ENCODE data around the gene ZNF397. TPM values are rescaled to one million over a fixed set of nuclear protein-coding genes. Genes with fewer than 3 reads are reported as not detected.

Gene ZNF397
- polyA plus RNA-seq, 3 donors from 2014 or later = 2.7 to 8.1 (median 4.2) TPM

DNA sequence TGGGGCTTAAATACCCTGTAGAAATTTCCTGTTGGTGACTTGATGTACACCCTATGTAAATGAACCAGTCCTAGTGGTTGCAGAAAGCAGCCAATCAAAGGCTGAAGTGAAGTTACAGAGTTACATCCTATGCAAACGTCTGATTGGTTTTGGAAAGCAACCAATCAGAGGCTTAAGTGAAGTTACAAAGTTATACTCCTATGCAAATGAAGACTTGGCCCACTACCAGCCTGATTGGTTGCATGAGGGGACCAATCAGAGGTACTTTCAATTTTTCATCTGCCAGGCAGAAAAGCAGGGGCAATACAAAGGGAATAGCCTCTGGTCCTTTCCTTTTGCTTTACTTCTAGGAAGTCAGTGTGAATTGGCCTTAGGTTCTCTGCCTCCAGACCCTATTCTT lies 13.6 kb upstream of the ZNF397 start:
- Mint-ChIP-seq H3K4me1 (peaks cover 3 to 5% of the 10 kb centered on the region in 2 donors), H3K36me3 (no peaks in the 10 kb centered on the region), H3K27ac (no peak overlapping the region), H3K27me3 (ENCODE audit: low read depth in 3 of 3) (no peaks in the 10 kb centered on the region), H3K9me3 (no peaks in the 10 kb centered on the region), H3K4me3 (no peak overlapping the region)
- no peak for DNase-seq

DNA sequence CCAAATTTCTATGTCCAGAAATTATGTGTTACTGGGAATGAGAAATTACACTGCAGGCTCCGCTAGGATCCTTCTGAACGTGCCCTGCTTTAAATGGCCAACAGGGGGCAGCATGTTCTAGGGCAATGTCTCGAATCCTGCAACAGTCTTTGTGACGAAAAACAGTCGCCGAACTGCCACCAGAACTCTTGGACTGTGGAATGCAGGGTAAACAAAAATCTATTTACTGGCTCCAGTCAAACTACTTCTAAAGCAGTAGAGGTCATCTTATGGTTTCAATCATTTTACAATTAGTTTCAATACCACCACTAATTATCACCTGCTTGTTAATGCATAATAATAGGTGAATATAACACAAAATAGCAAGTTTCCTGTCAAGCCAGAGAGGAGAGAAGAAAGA lies 9.8 kb upstream of the ZNF397 start:
- Mint-ChIP-seq H3K27me3 (ENCODE audit: low read depth in 3 of 3) (no peaks in the 10 kb centered on the region), H3K36me3 (no peaks in the 10 kb centered on the region), H3K27ac (no peak overlapping the region), H3K9me3 (no peaks in the 10 kb centered on the region), H3K4me3 (peak overlapping the region; percentile 28 to 67 (median 40)), H3K4me1 (peaks cover 3 to 5% of the 10 kb centered on the region in 2 donors)
- peak; percentile 74 to 78 (median 75) for DNase-seq

DNA sequence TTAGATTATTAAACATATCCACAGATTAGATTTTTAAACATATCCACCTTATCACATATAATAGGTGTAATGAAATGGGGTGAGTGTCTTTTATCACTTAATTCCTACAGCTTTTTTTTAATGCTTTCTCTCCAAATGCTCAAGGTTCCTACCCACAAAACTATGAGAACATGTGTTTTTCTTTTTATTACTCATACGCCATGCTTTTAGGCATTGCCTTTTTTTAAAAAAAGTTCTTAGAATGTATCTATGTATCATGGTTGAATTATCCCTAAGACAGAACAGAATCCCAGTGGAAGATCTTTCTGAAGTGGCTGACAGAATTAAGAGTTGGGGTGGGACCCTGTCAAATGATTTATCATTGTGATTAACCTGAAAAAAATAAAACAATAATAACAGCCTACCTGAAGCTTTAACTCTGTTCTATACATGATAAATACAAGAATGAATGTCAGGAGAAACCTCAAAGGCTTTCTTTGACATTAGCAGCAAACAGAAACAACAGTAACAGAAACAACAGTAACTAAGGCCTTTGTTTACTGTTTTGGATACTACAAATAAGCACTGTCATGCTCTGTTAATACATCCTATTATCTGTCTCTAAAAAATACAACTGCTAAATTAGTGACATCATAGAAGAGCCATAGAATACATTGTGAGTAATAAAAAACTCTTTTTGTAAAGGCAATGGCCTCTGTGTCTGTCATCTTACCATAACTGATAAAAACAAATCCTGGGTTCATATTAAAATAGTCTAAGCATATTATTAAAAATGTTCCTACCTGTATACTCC lies 4.1 kb upstream of the ZNF397 start:
- no peak overlapping the region for H3K27ac Mint-ChIP-seq
- no peak overlapping the region for H3K4me3 Mint-ChIP-seq
- peaks cover 8 to 16% (median 15%) of the 10 kb centered on the region in 3 donors for H3K27me3 Mint-ChIP-seq (ENCODE audit: low read depth in 3 of 3)
- H3K4me1 Mint-ChIP-seq = peaks cover 6 to 10% of the 10 kb centered on the region in 2 donors
- H3K36me3 Mint-ChIP-seq = no peaks in the 10 kb centered on the region
- no peaks in the 10 kb centered on the region for H3K9me3 Mint-ChIP-seq
- DNase-seq = no peak

DNA sequence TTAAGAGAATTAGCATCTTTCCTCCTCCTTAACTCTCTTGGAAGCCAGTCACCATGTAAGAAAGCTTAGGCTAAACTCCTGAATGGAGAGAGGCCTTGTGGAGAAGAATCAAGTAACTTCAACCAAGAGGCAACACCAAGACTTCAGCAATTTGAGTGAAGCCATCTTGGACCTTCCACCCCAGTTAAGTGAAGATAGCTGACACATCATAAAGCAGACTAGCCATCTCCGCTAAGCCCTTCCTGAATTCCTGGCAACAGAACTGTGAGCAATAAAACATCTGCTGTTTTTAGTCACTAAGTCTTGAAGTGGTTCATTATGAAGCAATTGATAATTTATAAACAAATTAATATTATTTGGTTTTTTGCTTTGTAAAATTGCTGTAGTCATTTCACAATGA lies 1.5 kb upstream of the ZNF397 start:
- Mint-ChIP-seq H3K9me3 (no peaks in the 10 kb centered on the region), H3K27ac (peak overlapping the region in 3 of 6 donors; percentile 22 to 67 (median 38)), H3K36me3 (peaks cover 9 to 18% (median 15%) of the 10 kb centered on the region in 3 donors), H3K4me1 (peaks cover 10 to 19% of the 10 kb centered on the region in 2 donors), H3K4me3 (peak overlapping the region in 4 of 5 donors; percentile 7 to 58 (median 51)), H3K27me3 (ENCODE audit: low read depth in 3 of 3) (peaks cover 8 to 16% (median 15%) of the 10 kb centered on the region in 3 donors)
- no peak for DNase-seq

DNA sequence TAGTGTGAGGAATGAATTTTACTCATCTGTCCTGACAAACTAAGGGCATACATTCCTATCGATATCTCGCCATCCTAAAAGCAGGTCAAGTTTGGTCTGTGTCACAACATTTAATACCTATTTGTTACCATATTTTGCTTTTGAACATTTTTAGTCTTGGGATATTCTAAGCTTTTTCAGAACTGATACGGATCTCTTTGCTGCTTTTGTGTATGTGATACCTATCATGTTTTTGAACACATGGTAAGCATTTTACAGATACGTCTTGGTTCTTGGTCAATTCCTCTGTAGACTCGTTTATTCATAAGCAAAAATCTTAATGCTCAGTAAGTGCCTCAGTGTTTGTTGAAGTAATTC lies 592 bp downstream of the ZNF397 start:
- Mint-ChIP-seq H3K4me1 (peaks cover 10 to 26% of the 10 kb centered on the region in 2 donors), H3K27me3 (ENCODE audit: low read depth in 3 of 3) (peaks cover 8 to 16% (median 15%) of the 10 kb centered on the region in 3 donors), H3K9me3 (no peaks in the 10 kb centered on the region), H3K27ac (peak overlapping the region; percentile 97 to 99 (median 98)), H3K4me3 (peak overlapping the region; percentile 96 to 99 (median 97)), H3K36me3 (peaks cover 29 to 39% (median 37%) of the 10 kb centered on the region in 3 donors)
- DNase-seq = peak; percentile 10 to 19 (median 15)

DNA sequence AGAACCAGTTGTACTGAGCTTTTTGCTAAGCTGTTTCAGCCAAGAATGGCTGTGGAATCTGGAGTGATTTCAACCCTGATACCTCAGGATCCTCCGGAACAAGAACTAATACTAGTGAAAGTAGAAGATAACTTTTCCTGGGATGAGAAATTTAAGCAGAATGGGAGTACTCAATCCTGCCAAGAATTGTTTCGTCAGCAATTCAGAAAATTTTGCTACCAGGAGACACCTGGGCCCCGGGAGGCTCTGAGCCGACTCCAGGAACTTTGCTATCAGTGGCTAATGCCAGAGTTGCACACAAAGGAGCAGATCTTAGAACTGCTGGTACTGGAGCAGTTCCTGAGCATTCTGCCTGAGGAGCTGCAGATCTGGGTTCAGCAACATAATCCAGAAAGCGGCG lies 1.6 kb downstream of the ZNF397 start:
- peaks cover 10 to 31% of the 10 kb centered on the region in 2 donors for H3K4me1 Mint-ChIP-seq
- H3K27me3 Mint-ChIP-seq (ENCODE audit: low read depth in 3 of 3) = peaks cover 8 to 16% (median 15%) of the 10 kb centered on the region in 3 donors
- peaks cover 37 to 49% (median 44%) of the 10 kb centered on the region in 3 donors for H3K36me3 Mint-ChIP-seq
- H3K9me3 Mint-ChIP-seq = no peaks in the 10 kb centered on the region
- H3K4me3 Mint-ChIP-seq = peak overlapping the region in 2 of 5 donors; percentile 14 to 97
- peak overlapping the region in 4 of 6 donors; percentile 69 to 99 (median 86) for H3K27ac Mint-ChIP-seq
- DNase-seq = no peak

DNA sequence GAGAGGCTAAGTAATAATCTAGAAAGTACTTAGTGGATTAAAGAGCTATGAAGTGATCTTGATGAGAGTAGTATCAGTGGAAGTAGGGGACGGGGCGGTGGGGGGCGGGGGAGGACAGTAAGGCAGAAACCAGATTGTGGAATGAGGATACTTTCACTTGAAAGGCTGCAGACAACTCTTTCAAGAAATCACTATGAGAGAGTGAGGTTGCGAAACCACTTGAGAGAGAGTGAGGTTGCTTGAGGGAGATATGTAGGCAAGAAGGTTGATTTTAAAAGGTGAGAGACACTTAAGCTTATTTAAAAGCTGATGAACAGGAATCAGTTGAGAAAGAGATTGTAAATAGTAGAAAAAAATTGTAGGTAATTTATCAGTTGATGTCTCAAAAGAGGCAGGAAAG lies 3.8 kb downstream of the ZNF397 start:
- no peak overlapping the region for H3K4me3 Mint-ChIP-seq
- H3K9me3 Mint-ChIP-seq = no peaks in the 10 kb centered on the region
- peaks cover 10 to 31% of the 10 kb centered on the region in 2 donors for H3K4me1 Mint-ChIP-seq
- peaks cover 42 to 60% (median 50%) of the 10 kb centered on the region in 3 donors for H3K36me3 Mint-ChIP-seq
- H3K27ac Mint-ChIP-seq = peak overlapping the region in 3 of 6 donors; percentile 21 to 73 (median 23)
- peaks cover 8 to 16% (median 15%) of the 10 kb centered on the region in 3 donors for H3K27me3 Mint-ChIP-seq (ENCODE audit: low read depth in 3 of 3)
- no peak for DNase-seq

DNA sequence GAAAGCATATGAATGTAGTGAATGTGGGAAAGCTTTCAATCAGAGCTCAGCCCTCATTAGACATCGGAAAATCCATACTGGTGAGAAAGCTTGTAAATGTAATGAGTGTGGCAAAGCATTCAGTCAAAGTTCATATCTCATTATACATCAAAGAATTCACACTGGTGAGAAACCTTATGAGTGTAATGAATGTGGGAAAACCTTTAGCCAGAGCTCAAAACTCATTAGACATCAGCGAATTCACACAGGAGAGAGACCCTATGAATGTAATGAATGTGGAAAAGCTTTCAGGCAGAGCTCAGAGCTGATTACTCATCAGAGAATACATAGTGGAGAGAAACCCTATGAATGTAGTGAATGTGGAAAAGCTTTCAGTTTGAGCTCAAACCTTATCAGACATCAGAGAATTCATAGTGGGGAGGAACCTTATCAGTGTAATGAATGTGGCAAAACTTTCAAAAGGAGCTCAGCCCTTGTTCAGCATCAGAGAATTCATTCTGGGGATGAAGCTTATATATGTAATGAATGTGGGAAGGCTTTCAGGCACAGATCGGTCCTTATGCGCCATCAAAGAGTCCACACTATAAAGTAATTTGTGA lies 5.0 kb downstream of the ZNF397 start:
- no peak for DNase-seq
- peaks cover 6 to 31% of the 10 kb centered on the region in 2 donors for H3K4me1 Mint-ChIP-seq
- peaks cover 5 to 8% (median 8%) of the 10 kb centered on the region in 3 donors for H3K27me3 Mint-ChIP-seq (ENCODE audit: low read depth in 3 of 3)
- no peaks in the 10 kb centered on the region for H3K9me3 Mint-ChIP-seq
- no peak overlapping the region for H3K4me3 Mint-ChIP-seq
- H3K27ac Mint-ChIP-seq = peak overlapping the region in 1 of 6 donors; percentile 12
- H3K36me3 Mint-ChIP-seq = peaks cover 51 to 70% (median 54%) of the 10 kb centered on the region in 3 donors

DNA sequence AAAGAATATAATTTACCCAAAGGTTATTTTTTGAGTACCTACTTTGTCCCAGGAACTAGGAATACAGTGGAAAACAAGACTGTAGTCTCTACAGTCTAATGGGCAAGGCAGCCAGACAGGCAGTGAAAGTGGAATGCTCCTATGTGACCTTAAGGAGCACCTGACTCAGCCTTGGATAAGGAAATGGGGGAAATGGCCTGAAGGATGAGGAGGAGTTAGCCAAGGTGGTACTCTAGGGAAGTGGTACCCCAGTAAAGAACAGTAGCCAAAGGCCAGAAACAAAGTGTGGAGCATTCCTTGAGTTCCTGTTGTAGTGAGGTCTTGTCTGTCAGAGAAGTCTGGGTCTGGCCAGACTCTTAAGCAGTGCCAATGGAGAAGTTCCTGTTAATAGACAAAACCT lies 6.0 kb downstream of the ZNF397 start:
- Mint-ChIP-seq H3K4me3 (no peak overlapping the region), H3K4me1 (peaks cover 0 to 24% of the 10 kb centered on the region in 2 donors), H3K27me3 (ENCODE audit: low read depth in 3 of 3) (no peaks in the 10 kb centered on the region), H3K36me3 (peaks cover 55 to 75% (median 63%) of the 10 kb centered on the region in 3 donors), H3K27ac (peak overlapping the region in 3 of 6 donors; percentile 0 to 33 (median 29)), H3K9me3 (no peaks in the 10 kb centered on the region)
- no peak for DNase-seq

DNA sequence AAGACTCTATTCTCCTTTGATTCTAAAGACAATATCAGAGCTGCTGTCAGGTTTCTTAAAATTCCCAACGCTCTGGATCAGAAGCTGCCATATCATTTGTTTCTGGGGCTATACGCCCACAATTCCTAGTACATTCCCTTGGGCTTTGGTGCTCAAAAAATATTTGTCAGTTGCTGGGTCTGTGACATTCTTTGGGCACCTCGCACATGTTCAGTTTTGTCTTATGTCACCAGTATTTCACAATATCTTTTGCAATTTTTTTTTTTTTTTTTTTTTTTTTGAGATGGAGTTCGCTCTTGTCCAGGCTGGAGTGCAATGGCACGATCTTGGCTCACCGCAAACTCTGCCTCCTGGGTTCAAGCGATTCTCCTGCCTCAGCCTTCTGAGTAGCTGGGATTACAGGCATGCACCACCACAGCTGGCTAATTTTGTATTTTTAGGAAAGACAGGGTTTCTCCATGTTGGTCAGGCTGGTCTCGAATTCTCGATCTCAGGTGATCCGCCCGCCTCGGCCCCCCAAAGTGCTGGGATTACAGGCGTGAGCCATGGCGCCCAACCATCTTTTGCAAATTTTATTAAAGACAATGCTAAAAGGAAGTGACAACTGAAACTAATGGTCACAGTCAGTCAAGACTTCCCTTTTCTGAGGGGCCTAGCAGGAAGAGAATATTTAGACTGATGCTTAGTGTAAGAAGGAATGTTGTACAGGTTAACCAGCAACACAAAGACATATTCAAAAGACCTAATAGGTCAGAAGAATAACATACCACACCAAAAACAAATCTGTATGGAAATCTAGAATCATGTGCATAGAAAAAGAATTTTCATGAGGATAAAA lies 6.8 kb downstream of the ZNF397 start:
- H3K4me1 Mint-ChIP-seq = peaks cover 0 to 22% of the 10 kb centered on the region in 2 donors
- H3K27me3 Mint-ChIP-seq (ENCODE audit: low read depth in 3 of 3) = no peaks in the 10 kb centered on the region
- H3K27ac Mint-ChIP-seq = no peak overlapping the region
- H3K4me3 Mint-ChIP-seq = no peak overlapping the region
- no peaks in the 10 kb centered on the region for H3K9me3 Mint-ChIP-seq
- peaks cover 63 to 80% (median 69%) of the 10 kb centered on the region in 3 donors for H3K36me3 Mint-ChIP-seq
- no peak for DNase-seq

DNA sequence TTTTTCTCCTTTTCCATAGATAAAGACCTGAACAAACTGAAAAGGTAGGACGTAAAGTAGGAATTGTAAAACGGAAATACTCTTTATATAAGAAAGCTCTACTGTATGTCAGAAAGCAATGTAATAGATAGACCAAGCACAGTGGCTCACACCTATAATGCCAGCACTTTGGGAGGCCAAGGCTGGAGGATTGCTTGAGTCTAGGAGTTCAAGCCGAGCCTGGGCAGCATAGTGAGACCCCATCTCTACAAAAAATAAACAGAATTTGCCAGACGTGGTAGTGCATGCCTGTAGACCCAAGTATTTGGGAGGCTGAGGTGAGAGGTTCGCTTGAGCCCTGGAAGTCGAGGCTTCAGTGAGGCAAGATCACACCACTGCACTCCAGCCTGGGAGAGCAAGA lies 7.6 kb downstream of the ZNF397 start:
- Mint-ChIP-seq H3K27me3 (ENCODE audit: low read depth in 3 of 3) (no peaks in the 10 kb centered on the region), H3K4me3 (no peak overlapping the region), H3K36me3 (peaks cover 71 to 81% (median 72%) of the 10 kb centered on the region in 3 donors), H3K27ac (no peak overlapping the region), H3K4me1 (peaks cover 0 to 22% of the 10 kb centered on the region in 2 donors), H3K9me3 (peaks cover 0 to under 1% (median under 1%) of the 10 kb centered on the region in 6 donors)
- no peak for DNase-seq

DNA sequence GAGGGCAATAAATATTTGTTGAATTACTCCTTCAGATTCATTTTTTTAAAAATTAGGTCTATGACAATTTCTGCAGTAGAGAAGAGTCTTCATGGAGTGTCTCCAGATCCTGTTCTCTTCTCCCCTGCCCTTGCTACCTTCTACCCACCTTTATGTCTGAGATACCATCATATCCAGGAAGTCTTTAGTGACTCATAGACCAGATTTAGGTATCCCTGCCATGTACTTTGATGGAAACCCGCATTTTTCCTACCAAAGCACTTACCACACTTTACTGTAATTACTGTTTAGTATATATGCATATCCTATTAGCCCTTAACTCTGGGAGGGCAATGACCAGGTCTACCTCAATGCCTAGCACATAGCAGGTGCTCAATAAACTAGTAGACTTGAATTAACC lies 11.6 kb downstream of the ZNF397 start:
- no peaks in the 10 kb centered on the region for H3K27me3 Mint-ChIP-seq (ENCODE audit: low read depth in 3 of 3)
- H3K9me3 Mint-ChIP-seq = peaks cover 0 to 14% (median 7%) of the 10 kb centered on the region in 6 donors
- DNase-seq = no peak
- no peaks in the 10 kb centered on the region for H3K4me1 Mint-ChIP-seq
- peaks cover 53 to 63% (median 59%) of the 10 kb centered on the region in 3 donors for H3K36me3 Mint-ChIP-seq
- H3K4me3 Mint-ChIP-seq = no peak overlapping the region
- H3K27ac Mint-ChIP-seq = no peak overlapping the region

DNA sequence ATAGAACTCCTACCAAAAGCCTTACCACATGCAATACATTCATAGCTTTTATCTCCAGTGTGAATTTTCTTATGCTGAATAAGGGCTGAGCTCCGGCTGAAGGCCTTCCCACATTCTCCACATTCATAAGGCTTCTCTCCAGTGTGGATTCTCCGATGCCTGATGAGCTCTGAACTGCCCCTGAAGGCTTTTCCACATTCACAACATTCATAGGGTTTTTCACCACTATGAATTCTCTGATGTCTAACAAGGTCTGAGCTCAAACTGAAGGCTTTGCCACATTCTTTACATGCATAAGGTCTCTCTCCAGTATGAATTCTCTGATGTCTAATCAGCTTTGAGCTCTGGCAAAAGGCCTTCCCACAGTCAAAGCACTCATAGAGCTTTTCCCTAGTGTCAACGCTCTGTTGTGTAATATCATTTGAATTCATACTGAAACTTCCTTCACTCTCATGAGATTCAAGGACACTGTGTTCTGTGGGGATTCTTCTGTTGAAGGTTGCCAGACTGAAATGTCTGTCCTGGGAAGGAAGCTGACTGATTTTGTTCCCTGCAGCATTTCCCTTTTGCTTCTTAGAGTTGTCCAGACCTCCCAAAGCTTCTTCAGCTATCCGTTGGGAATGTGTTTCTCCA lies 12.9 kb downstream of the ZNF397 start:
- H3K27me3 Mint-ChIP-seq (ENCODE audit: low read depth in 3 of 3) = no peaks in the 10 kb centered on the region
- peaks cover 48 to 66% (median 62%) of the 10 kb centered on the region in 3 donors for H3K36me3 Mint-ChIP-seq

More for the DNA sequence above, 12.9 kb downstream of the ZNF397 start:
- DNase-seq = no peak
- peaks cover 0 to 14% (median 7%) of the 10 kb centered on the region in 6 donors for H3K9me3 Mint-ChIP-seq
- H3K4me1 Mint-ChIP-seq = no peaks in the 10 kb centered on the region
- no peak overlapping the region for H3K27ac Mint-ChIP-seq
- H3K4me3 Mint-ChIP-seq = no peak overlapping the region

Measured in immature natural killer cell (primary cell).